NOMO-1 treated with DMSO at 0.1 percent for 48 hours (cell line): Measurements from ENCODE around the gene SPON1.

Experiments
- DNase-seq: peaks from one replicate; lab custom pipeline; 2025; ENCODE audit not compliant: unreplicated experiment; lab: John Stamatoyannopoulos, UW

SPON1 gene

DNA sequence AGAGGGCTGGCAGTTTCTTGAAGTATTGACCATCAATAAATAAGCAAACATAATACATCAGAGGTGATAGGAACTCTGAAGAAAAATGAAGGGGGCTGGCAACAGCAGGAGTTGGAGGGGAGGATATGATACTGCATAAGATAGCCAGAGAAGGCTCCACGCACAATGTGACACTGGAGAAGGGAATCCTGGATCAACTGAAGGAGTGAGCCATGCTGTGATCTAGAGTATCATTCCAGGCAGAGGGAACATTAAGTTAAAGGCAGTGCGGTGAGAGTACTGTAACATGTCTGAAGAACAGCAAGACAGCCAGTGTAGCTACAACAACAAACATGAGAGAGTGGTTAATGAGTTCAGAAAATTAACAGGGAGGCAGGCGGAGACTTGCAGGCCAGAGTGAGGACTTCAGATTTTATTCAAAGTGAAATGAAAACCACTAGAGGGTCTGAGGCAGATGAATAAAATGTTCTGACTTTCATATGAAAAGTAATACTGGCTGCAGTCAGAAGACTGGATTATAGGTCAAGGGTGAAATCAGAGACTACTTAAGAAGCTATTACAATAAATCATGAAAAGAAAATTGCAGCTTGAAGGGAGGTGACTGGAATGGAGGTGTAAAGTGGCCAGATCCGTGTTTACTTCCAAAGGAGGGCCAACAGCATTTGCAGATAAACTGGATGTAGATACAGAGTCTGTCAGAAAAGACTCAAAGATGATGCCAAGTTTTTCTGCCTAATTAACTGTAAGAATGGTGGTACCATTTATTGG lies 347.1 kb downstream of the SPON1 start:
- no peak for DNase-seq

- DNase-seq, result no peak
These were observed 348.2 kb downstream of the SPON1 start for GRCh38 chr11:14310679-14311078.

DNA sequence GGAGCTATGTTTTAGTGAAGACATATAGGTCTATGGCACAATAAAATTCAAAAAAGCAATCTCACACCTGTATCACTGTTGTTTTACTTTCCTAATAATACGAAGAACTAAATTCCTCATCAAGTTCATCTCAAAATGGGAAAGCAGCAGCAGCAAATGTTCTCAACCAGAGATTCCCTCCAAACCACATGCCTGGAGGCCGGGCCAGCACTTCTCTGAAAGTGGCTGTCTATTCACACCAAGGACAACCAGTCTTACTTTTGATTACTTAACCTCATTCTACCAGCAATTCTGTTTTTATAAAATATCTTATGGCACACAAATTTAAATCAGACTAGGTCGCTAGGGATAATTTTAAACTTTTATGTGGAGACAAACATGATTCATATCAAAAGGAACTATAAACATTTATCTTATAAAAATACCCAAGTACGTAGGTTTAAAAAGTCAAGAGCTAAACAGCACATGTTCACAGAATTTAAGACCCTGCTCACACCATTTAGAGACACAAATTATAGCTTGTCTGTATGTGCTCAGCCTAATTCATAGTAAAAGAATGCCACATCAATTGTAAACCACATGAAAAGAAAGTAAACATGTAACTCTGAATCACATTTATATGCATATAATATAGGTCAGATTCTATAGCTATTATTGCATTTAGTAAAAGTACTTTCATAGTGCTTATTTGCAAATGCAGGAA lies 350.4 kb downstream of the SPON1 start:
- no peak for DNase-seq

DNA sequence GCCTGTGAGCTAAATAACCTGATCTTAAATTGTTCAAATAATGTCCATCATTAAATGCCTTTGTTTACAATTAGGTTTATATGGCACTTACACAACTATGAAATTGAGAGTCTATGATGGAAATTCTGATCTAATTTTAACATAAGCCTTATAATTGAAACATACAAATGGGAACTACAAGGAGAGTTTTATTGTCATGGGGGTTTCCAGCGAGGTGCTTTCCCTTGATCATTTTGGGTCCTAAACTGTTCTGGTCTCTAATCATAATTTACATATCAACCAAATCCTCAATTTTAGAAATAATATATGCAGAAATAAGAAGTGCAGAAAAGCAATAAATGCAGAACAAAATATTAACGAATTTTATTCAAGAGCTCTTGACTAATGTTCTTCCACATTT lies 351.6 kb downstream of the SPON1 start:
- DNase-seq, result no peak

DNA sequence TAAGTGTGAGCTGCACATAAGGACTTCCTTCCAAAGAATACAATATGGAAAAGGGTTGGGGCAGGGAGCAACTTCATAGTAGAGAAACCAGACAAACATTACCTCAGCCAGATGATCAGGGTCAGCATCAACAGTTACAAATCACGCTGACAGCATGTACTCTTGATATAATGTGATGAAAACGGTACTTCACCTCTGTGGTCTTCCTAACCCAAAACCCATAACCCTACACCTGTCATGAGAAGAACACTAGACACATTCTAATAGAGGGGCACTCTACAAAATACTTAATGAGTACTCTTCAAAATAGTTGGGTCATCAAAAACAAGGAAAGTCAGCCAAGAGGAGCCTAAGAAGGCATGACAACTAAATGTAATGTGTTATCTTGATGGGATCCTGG lies 352.6 kb downstream of the SPON1 start:
- no peak for DNase-seq
